GM10266 (cell line): ENCODE measurements around the gene HNMT.
"Not testable (repeated sequence)": the region's sequence is repeated elsewhere in the genome, so short reads cannot be mapped to it uniquely, and the experiment has no call there.

Source experiments
- DNase-seq: peaks from one replicate; pipeline ENCODE4 v3.0.0; 2012; ENCODE audit errors: extremely low spot score
- TF ChIP-seq, protein P1 (sequence below): IDR thresholded peaks from 2 replicates; pipeline ENCODE4 v1.5.1; 2012; ENCODE audit warnings: mild to moderate bottlenecking, low read depth; ENCODE audit not compliant: control insufficient read depth, insufficient read depth; ENCODE audit errors: missing control alignments

The HNMT gene

DNA sequence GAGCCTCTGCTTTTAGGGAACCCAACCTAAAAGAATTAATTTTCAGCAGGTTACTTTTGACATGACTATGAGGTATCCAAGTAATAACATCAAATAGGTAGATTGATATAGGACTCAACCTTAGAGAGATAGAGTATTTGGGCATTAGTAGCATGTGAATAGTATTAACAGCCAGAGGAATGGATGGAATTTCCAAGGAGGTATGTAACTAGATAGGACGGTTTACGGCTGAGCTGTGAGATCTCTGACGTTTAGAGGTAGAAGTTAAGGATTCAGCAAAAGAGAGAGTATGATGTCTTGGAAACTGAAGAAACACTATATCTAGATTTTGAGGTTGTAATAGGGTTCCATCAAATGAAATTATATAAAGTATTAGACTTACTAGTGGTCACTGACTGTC lies 70.3 kb downstream of the HNMT start:
- no peak for DNase-seq
- TF ChIP-seq, protein P1, sequence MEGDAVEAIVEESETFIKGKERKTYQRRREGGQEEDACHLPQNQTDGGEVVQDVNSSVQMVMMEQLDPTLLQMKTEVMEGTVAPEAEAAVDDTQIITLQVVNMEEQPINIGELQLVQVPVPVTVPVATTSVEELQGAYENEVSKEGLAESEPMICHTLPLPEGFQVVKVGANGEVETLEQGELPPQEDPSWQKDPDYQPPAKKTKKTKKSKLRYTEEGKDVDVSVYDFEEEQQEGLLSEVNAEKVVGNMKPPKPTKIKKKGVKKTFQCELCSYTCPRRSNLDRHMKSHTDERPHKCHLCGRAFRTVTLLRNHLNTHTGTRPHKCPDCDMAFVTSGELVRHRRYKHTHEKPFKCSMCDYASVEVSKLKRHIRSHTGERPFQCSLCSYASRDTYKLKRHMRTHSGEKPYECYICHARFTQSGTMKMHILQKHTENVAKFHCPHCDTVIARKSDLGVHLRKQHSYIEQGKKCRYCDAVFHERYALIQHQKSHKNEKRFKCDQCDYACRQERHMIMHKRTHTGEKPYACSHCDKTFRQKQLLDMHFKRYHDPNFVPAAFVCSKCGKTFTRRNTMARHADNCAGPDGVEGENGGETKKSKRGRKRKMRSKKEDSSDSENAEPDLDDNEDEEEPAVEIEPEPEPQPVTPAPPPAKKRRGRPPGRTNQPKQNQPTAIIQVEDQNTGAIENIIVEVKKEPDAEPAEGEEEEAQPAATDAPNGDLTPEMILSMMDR = no peak

DNA sequence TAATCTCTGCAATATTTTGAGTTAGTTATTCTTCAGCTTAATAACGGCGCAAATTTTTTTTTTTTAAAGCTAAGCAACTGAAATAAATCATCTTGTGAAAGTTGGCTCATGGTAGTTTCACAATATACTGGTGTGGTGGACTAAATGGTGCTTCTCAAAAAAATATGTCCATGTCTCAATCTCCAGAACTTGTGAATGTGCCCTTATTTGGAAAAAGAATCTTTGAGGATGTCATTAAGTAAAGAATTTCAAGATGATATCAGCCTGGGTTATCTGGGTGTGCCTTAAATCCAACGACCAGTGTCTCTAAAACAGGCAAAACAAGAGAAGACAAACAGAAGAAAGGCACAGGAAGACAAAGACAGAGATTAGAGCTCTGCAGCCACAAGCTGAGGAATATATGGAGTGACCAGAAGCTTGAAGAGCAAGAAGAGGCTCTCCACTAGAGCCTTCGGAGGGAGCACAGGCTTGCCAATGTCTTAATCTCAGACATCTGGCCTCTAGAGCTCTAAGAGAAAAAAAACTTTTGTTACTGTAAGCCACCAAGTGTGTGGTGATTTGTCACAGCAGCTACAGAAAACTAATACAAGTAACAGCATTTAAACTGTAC lies 71.4 kb downstream of the HNMT start:
- DNase-seq = no peak
- TF ChIP-seq, protein P1 = no peak

DNA sequence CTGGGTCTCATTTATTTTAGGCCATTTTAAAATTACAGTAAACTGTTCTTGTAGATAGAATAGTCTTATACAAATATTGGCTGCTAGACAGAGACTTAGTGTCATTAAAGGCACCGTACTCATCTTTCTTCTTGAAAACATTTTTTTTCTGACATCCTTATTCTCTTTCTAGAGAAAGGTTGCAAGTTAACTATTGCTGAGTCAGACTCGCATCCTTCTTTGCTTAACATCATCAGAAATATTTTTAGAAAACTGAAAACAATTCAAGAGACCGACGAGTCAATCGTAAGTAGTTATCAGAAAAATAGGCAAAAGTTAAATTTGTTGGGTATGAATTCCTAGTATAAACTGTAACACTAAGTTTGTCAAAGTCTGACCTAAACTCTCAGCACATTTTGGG lies 72.2 kb downstream of the HNMT start:
- no peak for DNase-seq
- TF ChIP-seq, protein P1 = no peak

DNA sequence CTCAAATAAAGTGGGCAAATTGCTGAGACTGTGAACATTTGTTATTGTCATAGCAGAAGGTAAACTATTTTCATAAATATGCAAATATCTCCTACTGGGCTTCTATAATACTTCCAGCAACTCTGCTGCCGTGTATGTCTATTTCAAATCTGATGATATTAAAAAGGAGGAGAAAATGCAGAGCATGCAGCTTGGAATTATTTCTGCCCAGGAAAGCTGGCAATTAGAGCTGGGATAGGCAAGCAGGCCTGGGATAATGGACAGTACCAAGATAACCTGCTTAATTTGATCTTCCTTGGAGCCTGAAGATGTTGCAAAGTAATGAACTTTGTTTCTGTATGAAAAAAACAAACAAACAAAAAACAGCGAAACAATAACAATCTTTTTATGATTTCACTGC lies 72.8 kb downstream of the HNMT start:
- DNase-seq = no peak
- TF ChIP-seq, protein P1 = no peak

DNA sequence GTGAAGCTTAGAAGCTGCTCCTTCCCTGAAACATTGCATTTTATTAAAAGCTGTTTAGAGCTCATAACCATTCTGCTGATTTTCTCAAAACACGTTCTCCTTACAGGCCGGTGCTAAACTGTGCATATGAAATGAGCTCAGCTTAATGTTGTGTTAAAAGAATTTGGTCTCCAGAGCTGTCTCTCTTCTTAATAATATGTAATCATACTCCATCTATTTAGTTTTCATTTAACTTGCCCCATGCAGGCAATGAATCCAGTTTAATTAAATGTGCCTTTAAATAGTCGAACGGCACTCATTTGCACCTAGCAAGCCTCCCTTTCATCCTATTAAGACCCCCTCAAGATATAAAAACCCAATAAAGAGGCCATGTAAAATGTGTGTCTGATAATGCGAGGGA lies 76.3 kb downstream of the HNMT start:
- DNase-seq = no peak
- TF ChIP-seq, protein P1 = no peak

DNA sequence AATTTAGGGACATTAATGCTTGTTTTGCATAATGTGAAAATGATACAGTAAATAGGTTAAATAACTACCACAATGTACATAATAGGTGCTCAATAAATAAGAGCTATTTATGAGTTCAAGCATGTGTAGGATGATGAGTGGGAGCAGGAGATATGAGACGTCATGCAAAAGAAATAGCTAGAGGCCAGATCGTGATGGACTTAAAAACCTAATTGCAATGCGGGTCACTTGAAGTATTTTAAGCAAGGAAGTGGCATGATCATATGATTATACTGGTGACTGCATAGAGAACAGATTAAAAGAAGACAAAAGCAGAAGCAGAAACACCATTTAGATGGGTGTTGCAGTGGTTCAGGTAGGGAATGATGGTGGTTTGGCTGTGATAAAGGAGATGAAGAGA lies 78.0 kb downstream of the HNMT start:
- no peak for DNase-seq
- TF ChIP-seq, protein P1 = no peak

DNA sequence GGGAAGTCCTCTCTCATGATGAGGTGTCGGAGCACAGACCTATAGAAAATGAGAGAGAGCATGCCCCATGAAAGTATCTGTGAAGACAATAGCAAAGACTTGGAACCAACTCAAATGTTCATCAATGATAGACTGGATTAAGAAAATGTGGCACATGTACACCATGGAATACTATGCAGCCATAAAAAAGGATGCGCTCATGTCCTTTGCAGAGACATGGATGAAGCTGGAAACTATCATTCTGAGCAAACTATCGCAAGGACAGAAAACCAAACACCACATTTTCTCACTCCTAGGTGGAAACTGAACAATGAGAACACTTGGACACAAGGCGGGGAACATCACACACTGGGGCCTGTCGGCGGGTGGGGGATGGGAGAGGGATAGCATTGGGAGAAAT lies 79.3 kb downstream of the HNMT start:
- DNase-seq = not testable (repeated sequence)

DNA sequence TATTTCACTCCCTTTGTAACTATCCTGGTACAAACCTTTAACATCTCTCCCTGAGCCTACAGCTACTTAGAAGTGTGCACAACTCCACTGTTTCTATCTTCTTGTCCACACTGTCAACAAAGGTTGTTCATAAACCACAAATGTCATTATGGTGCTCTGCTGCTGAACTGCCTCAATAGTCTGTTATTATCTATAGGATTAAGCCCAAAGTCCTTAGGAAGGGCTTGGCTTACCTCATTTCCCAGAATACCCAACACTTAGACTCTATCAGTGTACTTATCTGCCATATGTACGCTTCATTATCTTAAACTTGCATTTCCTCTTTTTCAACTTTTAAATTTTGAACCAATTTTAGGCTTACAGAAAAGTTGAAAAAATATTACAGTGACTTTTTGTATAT lies 94.2 kb downstream of the HNMT start:
- no peak for DNase-seq
- TF ChIP-seq, protein P1 = no peak
